Ovary (tissue), 9 donors: ENCODE results near the gene TMIGD3. TPM values are rescaled to one million over a fixed set of nuclear protein-coding genes. Genes with fewer than 3 reads are reported as not detected.

Source experiments
- DNase-seq, 5 donors: peaks; one replicate each; pipeline ENCODE4 v3.0.0-alpha.2; 2019 to 2020
- H3K27ac ChIP-seq, 2 donors: fragments of 200-600 bp; one replicate each; pipeline versions ENCODE4 v1.5.1 to v1.8.0; 2019 to 2022
- H3K27me3 ChIP-seq: fragments of 200-600 bp; one replicate; pipeline ENCODE4 v1.8.0; 2022
- H3K36me3 ChIP-seq: fragments of 200-600 bp; sonication (generic); one replicate; pipeline ENCODE4 v1.5.1; 2019
- H3K4me1 ChIP-seq: one replicate; pipeline ENCODE4 v1.8.1; 2013; ENCODE audit warnings: mild to moderate bottlenecking, moderate library complexity; ENCODE audit not compliant: insufficient read depth
- H3K4me3 ChIP-seq: fragments of 200-600 bp; sonication (generic); one replicate; pipeline ENCODE4 v1.5.1; 2017
- H3K9me3 ChIP-seq, 2 donors: fragments of 200-600 bp in 1 of 2; sonication (generic) in 1 of 2; one replicate each; pipeline versions ENCODE4 v1.5.1 to v1.8.1; 2013 to 2019; ENCODE audit warnings: mild to moderate bottlenecking in 1 of 2, moderate library complexity in 1 of 2
- CTCF ChIP-seq, 3 donors: fragments of 450-650 bp in 2 of 3; fragments of 200-600 bp in 1 of 3; IDR thresholded peaks; one replicate each; pipeline versions ENCODE4 v1.5.1 to v1.8.0; 2016 to 2022; ENCODE audit warnings: antibody characterized with exemption in 3 of 3, mild to moderate bottlenecking in 1 of 3
- EP300 ChIP-seq: sonication (generic); formaldehyde crosslinking; IDR thresholded peaks from one replicate; pipeline ENCODE4 v1.6.1; 2017; ENCODE audit warnings: antibody characterized with exemption
- POLR2A ChIP-seq: fragments of 450-650 bp; IDR thresholded peaks from one replicate; pipeline ENCODE4 v1.6.1; 2017; ENCODE audit warnings: antibody characterized with exemption, mild to moderate bottlenecking, moderate library complexity
- WGBS, 3 donors: extraction: QIAGEN DNeasy Blood & Tissue Kit in 1 of 3; methylation state at CpG; one replicate each; pipeline versions ENCODE4 v1.1.5 to v1.1.7; 2013 to 2017; 5-methylcytosine and 5-hydroxymethylcytosine counted together
- intact Hi-C, 4 donors: fragments of 100-400 bp; cut with DNase I; formaldehyde crosslinking; loops; one replicate each; pipeline versions ENCODE4 v1.11.0 to v1.15.1; 2022 to 2023
- polyA plus RNA-seq, 2 donors: library from polyadenylated mRNA; stranded (reverse); fragments of 200-250 nt in 1 of 2; fragments of 350-450 nt in 1 of 2; fragmentation: Illumina TruSeq in 1 of 2; extraction: RNeasy Lipid Tissue Mini Kit (QIAGEN cat#74804) in 1 of 2; gene quantifications; one replicate each; pipeline ENCODE4 v1.2.3, GENCODE V29; 2013 to 2014
- total RNA-seq, 7 donors: library from RNA; depleted of rRNA in 2 of 7; stranded (reverse); fragments of >200 nt in 2 of 7; fragmentation: NEBNext Ultra II Directional in 3 of 7; extraction: Animal tissue kit (Norgen Biotek cat#: 25700) in 3 of 7; gene quantifications; one replicate each; pipeline versions ENCODE4 v1.1.0 to v1.2.4, GENCODE V29; 2016 to 2023
- donor health status: DM: no; HTN: no; CAD: no; lungs with moderate emphysema.
- donor health status: DM: no; HTN: no; CAD: no.
- donor health status: Bipolar disorder and iron deficiency.
- donor health status: DM: yes; HTN: yes; CAD: no.
- donor health status: DM: no; HTN: no; CAD: no.
- donor health status: DM: yes; HTN: yes; CAD: no.

Gene TMIGD3
- total and polyA plus RNA-seq, 9 donors: 0.78 to 3.2 (median 2.6) TPM; not detected in 2

- Histone ChIP-seq H3K4me3 (no peak overlapping the region), H3K27me3 (no peaks in the 10 kb centered on the region), H3K9me3 (no peaks in the 10 kb centered on the region), H3K4me1 (no peaks in the 10 kb centered on the region), H3K27ac (no peak overlapping the region), H3K36me3 (no peaks in the 10 kb centered on the region)
- TF ChIP-seq CTCF (IDR thresholded peaks at IDR 0.05) (no peak), POLR2A (no peak), EP300 (no peak)
- DNase-seq: no peak
- WGBS, 3 donors: 96 to 98% (median 97%) methylated on average over 2 of the region's 2 CpGs
- intact Hi-C loops: no loop called here
Measured at GRCh38 chr1:111465754-111466153, 37.7 kb downstream of the TMIGD3 start.

- TF ChIP-seq POLR2A (no peak), EP300 (no peak), CTCF (IDR thresholded peaks at IDR 0.05) (no peak)
Measured at GRCh38 chr1:111463029-111463683, 40.3 kb downstream of the TMIGD3 start.

GRCh38 chr1:111462370-111463028 is 40.9 kb downstream of the TMIGD3 start:
- Histone ChIP-seq H3K9me3 (no peaks in the 10 kb centered on the region), H3K4me1 (no peaks in the 10 kb centered on the region), H3K36me3 (no peaks in the 10 kb centered on the region), H3K27me3 (no peaks in the 10 kb centered on the region), H3K27ac (no peak overlapping the region), H3K4me3 (no peak overlapping the region)
- TF ChIP-seq EP300: no peak
- TF ChIP-seq POLR2A: no peak
- TF ChIP-seq CTCF (IDR thresholded peaks at IDR 0.05): no peak
- WGBS, 3 donors: 79 to 81% (median 79%) methylated on average over 4 of the region's 4 CpGs
- DNase-seq: no peak
- intact Hi-C loops: no loop called here

More at GRCh38 chr1:111463029-111463683, 40.3 kb downstream of the TMIGD3 start:
- intact Hi-C loops: no loop called here
- no peak overlapping the region for H3K4me3 ChIP-seq
- no peaks in the 10 kb centered on the region for H3K36me3 ChIP-seq
- H3K4me1 ChIP-seq: no peaks in the 10 kb centered on the region
- no peaks in the 10 kb centered on the region for H3K9me3 ChIP-seq
- no peak for DNase-seq
- H3K27me3 ChIP-seq: no peaks in the 10 kb centered on the region
- 49 to 52% (median 49%) methylated on average over 4 of the region's 4 CpGs for WGBS, 3 donors
- no peak overlapping the region for H3K27ac ChIP-seq

- no peak for DNase-seq
- no peak for TF ChIP-seq CTCF (IDR thresholded peaks at IDR 0.05)
- no peak for TF ChIP-seq EP300
- no peak for TF ChIP-seq POLR2A
- WGBS, 3 donors: 95 to 96% (median 95%) methylated on average over 6 of the region's 6 CpGs
- Histone ChIP-seq H3K4me3 (no peak overlapping the region), H3K4me1 (no peaks in the 10 kb centered on the region), H3K36me3 (no peaks in the 10 kb centered on the region), H3K27ac (no peak overlapping the region), H3K9me3 (no peaks in the 10 kb centered on the region), H3K27me3 (no peaks in the 10 kb centered on the region)
- intact Hi-C loops: no loop called here
Measured at GRCh38 chr1:111461765-111462164, 41.7 kb downstream of the TMIGD3 start.
